ENCODE results near the gene NIPBL. TPM values are rescaled to one million over a fixed set of nuclear protein-coding genes. Genes with fewer than 3 reads are reported as not detected.
A peak's percentile ranks its signal among the peaks of the same experiment; 100 is the strongest.
"Not testable (repeated sequence)": the region's sequence is repeated elsewhere in the genome, so short reads cannot be mapped to it uniquely, and the experiment has no call there.

The NIPBL gene
- total RNA-seq, 1 experiment from 2014 or later: 11.7 TPM

DNA sequence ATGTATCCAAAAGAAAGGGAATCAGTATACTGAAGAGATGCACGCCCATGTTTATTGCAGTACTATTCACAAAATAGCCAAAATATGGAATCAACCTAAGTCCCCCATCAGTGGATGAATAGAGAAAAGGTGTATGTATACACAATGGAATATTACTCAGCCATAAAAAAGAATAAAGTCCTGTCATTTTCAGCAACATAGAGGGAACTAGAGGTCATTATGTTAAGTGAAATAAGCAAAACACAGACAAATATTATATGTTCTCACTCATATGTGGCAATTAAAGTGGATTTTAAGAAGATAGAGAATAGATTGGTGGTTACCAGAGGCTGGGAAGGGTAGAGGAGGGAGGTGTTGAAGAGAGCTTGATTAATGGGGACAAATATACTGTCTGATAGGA, 88.6 kb downstream of the NIPBL start:
- Histone ChIP-seq H3K27me3 (ENCODE audit: control insufficient read depth, insufficient read depth, low read length) (no peaks in the 10 kb centered on the region), H3K36me3 (replicated peaks; ENCODE audit: control insufficient read depth, insufficient read depth, low read length) (no peaks in the 10 kb centered on the region), H3K4me3 (ENCODE audit: insufficient read depth, low read depth, low read length) (no peak overlapping the region)
- DNase-seq: no peak

DNA sequence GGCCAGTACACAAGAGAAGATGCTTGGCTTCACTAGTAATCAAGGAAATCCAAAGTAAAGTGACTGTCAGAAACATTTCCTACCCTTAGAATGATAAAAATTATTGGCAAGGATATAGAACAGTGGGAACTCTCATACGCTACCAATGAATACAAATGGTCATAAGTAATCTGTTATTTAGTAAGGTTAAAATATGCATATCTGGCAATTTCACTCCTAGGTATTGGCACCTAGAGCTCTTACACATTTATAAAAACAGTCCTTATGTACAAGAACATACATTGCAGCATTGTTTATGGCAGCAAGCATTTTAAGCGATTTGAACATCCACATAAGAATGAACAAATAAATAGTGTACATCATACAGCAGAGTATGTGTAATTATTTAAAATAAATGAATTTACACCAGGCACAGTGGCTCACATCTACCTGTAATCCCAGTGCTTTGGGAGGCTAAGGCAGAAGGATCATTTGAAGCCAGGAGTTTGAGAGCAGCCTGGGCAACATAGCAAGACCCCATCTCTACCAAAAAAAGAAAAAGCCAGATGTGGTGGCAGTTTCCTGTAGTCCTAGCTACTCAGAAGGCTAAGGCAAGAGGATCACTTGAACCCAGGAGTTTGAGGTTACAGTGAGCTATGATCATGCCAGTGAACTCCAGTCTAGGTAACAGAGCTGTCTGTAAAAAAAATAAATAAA, 93.3 kb downstream of the NIPBL start:
- Histone ChIP-seq H3K36me3 (replicated peaks; ENCODE audit: control insufficient read depth, insufficient read depth, low read length) (no peaks in the 10 kb centered on the region; the same call in 1 of the 2 replicates), H3K4me3 (ENCODE audit: insufficient read depth, low read depth, low read length) (no peak overlapping the region), H3K27me3 (ENCODE audit: control insufficient read depth, insufficient read depth, low read length) (no peaks in the 10 kb centered on the region)
- DNase-seq: no peak

DNA sequence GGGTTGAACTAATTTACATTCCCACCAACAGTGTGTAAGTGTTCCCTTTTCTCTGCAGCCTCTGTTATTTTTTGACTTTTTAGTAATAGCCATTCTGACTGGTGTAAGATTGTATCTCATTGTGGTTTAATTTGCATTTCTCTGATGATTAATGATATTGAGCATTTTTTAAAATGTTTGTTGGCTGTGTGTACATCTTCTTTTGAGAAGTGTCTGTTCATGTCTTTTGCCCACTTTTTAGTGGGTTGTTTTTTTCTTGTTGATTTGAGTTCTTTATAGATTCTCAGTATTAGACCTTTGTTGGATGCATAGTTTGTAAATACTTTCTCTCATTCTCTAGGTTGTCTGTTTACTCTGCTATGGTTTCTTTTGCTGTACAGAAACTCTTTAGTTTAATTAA, 101.6 kb downstream of the NIPBL start:
- H3K27me3 ChIP-seq (ENCODE audit: control insufficient read depth, insufficient read depth, low read length): no peaks in the 10 kb centered on the region

DNA sequence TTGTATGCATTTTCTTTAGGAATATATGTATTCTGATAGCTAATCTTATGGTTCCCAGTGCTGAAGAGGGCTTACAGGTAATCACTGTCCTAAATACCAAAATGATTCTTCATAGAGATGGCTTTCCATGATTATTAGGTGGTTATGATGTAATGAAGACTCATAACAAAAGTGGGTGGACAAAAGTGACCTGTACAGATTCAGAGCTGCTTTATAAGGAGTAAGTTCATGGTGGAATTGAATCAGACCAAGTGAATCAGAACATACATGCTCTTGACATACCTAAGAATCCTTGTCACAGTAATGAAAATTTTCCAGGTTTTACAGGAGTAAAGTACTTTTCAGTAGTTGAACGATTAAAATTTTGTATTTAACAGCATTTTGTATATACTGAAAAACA, 105.6 kb downstream of the NIPBL start:
- DNase-seq: no peak
- no peaks in the 10 kb centered on the region; the same call in 1 of the 2 replicates for H3K36me3 ChIP-seq (replicated peaks; ENCODE audit: control insufficient read depth, insufficient read depth, low read length)
- H3K27me3 ChIP-seq (ENCODE audit: control insufficient read depth, insufficient read depth, low read length): no peaks in the 10 kb centered on the region
- no peak overlapping the region for H3K4me3 ChIP-seq (ENCODE audit: insufficient read depth, low read depth, low read length)

More for the DNA sequence above, 101.6 kb downstream of the NIPBL start:
- Histone ChIP-seq H3K36me3 (replicated peaks; ENCODE audit: control insufficient read depth, insufficient read depth, low read length) (peaks cover 3% of the 10 kb centered on the region), H3K4me3 (ENCODE audit: insufficient read depth, low read depth, low read length) (no peak overlapping the region)
- DNase-seq: no peak

DNA sequence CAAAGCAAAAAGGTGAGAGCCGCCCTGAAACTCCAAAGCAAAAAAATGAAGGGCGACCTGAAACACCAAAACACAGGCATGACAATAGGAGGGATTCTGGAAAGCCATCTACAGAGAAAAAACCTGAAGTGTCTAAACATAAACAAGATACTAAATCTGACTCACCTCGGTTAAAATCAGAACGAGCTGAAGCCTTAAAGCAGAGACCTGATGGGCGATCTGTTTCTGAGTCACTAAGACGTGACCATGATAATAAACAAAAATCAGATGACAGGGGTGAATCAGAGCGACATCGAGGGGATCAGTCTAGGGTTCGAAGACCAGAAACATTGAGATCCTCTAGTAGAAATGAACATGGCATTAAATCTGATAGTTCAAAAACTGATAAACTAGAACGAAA, 108.8 kb downstream of the NIPBL start:
- no peaks in the 10 kb centered on the region; the same call in 1 of the 2 replicates for H3K36me3 ChIP-seq (replicated peaks; ENCODE audit: control insufficient read depth, insufficient read depth, low read length)
- no peak for DNase-seq
- H3K27me3 ChIP-seq (ENCODE audit: control insufficient read depth, insufficient read depth, low read length): no peaks in the 10 kb centered on the region
- H3K4me3 ChIP-seq (ENCODE audit: insufficient read depth, low read depth, low read length): no peak overlapping the region

DNA sequence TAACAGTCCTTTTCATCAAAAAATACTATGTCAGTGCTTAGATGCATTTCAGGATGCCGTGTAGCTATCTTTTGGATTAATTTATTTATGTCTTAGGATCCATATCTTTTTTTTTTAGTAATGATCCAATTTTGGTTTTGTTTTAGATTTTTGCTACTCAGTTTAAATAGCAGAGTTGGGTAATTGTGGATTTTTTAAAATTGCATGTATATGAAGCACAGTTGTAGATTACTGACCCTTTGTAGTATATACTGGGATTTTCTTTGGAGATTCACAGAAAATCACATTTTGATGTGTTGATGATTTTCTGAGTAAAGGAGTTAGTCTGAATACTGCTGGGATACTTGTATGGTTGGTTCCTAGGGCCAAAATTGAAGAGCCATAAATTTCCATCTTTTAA, 111.8 kb downstream of the NIPBL start:
- no peak for DNase-seq
- Histone ChIP-seq H3K27me3 (ENCODE audit: control insufficient read depth, insufficient read depth, low read length) (no peaks in the 10 kb centered on the region), H3K4me3 (ENCODE audit: insufficient read depth, low read depth, low read length) (no peak overlapping the region), H3K36me3 (replicated peaks; ENCODE audit: control insufficient read depth, insufficient read depth, low read length) (no peaks in the 10 kb centered on the region; the same call in 1 of the 2 replicates)

DNA sequence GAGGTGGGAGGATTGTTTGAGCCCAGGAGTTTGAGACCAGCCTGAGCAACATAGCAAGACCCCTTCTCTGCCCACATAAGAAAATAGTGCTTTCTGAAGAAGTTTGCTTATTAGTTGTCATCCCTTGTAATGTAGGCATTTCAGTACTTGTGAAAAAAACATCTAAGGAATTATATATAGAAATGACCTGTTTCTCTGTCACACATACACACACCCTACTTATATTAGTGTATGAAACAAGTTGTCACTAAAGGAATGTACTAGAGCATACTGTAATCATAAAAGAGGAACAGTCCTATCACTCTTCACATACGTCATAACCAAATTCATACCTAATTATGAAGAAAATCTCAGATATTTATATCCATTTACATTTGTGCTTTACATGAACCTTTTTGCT, 122.0 kb downstream of the NIPBL start:
- Histone ChIP-seq H3K27me3 (ENCODE audit: control insufficient read depth, insufficient read depth, low read length) (no peaks in the 10 kb centered on the region), H3K4me3 (ENCODE audit: insufficient read depth, low read depth, low read length) (no peak overlapping the region), H3K36me3 (replicated peaks; ENCODE audit: control insufficient read depth, insufficient read depth, low read length) (peaks cover 3% of the 10 kb centered on the region)
- DNase-seq: no peak

DNA sequence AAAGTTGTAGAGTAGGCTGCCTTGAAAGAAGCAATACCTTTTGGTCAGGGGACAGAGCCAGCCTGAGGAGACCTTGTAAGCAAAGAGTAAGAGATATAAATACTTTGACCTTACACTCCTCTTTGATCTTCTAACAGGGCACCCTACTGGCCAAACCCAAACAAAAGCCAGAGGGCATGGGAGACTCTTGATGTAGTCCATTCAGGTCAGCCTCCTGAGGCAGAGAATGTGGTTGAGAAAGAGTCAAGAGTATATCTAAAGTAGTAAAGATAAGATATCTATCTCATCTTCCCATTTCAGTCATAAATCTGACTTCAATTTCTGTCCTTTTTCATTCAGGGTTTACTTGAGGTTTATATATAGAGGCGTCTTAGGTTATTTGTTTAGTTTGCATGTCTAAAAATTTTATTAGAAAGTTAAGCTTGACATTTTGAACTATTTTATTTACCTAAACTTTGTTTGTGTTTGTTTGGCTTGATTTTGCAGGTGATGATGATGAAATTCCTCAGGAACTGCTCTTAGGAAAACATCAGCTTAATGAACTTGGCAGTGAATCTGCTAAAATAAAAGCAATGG, 125.7 kb downstream of the NIPBL start:
- Histone ChIP-seq H3K36me3 (replicated peaks; ENCODE audit: control insufficient read depth, insufficient read depth, low read length) (peaks cover 5% of the 10 kb centered on the region), H3K27me3 (ENCODE audit: control insufficient read depth, insufficient read depth, low read length) (no peaks in the 10 kb centered on the region), H3K4me3 (ENCODE audit: insufficient read depth, low read depth, low read length) (no peak overlapping the region)
- peak; percentile 2 for DNase-seq

DNA sequence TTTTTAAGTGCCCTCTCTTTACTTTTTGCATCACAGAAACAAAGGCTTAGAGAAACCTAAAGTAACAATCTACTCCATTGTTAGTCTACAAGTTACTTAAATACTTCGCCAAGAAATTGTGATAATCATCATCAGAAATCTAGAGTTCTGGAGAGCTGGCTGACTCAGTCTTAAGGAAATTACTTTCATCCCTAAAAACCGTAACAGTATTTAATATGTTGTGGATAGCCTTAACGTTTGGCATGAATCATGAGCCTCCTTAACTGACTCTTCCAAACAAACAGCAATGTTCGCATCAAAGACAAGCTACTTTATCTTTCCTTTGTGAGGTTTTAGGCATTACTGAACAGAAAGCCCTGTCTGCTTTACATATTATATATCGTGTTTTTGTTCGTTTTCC, 128.7 kb downstream of the NIPBL start:
- DNase-seq: no peak
- Histone ChIP-seq H3K36me3 (replicated peaks; ENCODE audit: control insufficient read depth, insufficient read depth, low read length) (peaks cover 7% of the 10 kb centered on the region), H3K27me3 (ENCODE audit: control insufficient read depth, insufficient read depth, low read length) (no peaks in the 10 kb centered on the region), H3K4me3 (ENCODE audit: insufficient read depth, low read depth, low read length) (no peak overlapping the region)

DNA sequence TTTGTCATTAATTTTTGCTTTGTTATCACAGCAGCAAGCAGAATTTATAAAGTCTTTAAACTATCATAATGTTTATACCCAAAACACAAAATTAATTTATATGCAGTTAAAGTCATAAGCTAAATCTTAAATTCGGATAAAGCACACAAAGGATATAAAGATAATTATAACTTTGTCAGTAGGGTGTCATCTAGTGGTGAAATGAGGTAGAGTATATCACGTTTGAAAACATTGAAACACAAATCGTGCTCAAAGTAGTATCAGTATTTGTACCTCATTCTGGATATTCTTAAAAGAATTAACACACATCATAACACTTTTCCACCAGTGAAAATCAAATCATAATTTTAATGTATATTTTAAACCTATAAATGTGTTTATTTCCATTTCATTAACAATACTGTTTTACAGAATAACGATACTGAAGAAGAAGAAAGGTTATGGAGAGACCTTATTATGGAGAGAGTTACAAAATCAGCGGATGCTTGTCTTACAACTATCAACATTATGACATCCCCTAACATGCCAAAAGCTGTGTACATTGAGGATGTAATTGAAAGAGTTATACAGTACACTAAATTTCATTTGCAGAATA, 129.5 kb downstream of the NIPBL start:
- Histone ChIP-seq H3K4me3 (ENCODE audit: insufficient read depth, low read depth, low read length) (no peak overlapping the region), H3K27me3 (ENCODE audit: control insufficient read depth, insufficient read depth, low read length) (no peaks in the 10 kb centered on the region), H3K36me3 (replicated peaks; ENCODE audit: control insufficient read depth, insufficient read depth, low read length) (peaks cover 7% of the 10 kb centered on the region)
- DNase-seq: peak; percentile 5

DNA sequence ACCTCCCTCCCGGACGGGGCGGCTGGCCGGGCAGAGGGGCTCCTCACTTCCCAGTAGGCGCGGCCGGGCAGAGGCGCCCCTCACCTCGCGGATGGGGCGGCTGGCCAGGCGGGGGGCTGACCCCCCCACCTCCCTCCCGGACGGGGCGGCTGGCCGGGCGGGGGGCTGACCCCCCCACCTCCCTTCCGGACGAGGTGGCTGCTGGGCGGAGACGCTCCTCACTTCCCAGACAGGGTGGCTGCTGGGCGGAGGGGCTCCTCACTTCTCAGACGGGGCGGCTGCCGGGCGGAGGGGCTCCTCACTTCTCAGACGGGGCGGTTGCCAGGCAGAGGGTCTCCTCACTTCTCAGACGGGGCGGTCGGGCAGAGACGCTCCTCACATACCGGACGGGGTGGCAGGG, 136.6 kb downstream of the NIPBL start:
- H3K36me3 ChIP-seq (replicated peaks; ENCODE audit: control insufficient read depth, insufficient read depth, low read length); DNase-seq; H3K4me3 ChIP-seq (ENCODE audit: insufficient read depth, low read depth, low read length); H3K27me3 ChIP-seq (ENCODE audit: control insufficient read depth, insufficient read depth, low read length): not testable (repeated sequence)

DNA sequence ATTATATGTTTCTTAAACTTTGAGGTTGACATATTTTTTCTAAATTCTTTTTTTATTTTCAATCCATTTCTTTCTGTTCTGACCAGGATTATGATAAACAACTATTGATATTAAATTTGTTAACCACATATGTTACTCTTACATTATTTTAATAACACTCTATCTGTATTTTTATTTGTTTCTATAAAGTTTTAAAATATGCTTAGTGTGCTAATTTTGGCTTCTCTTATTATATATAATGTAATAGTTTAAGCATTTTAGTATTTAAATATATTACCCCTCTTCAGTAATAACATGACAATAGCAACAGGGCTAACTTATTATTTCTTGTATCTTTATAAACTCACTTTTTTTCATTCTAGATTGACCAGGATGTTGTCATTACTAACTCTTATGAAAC, 137.8 kb downstream of the NIPBL start:
- H3K27me3 ChIP-seq (ENCODE audit: control insufficient read depth, insufficient read depth, low read length): no peaks in the 10 kb centered on the region
- H3K4me3 ChIP-seq (ENCODE audit: insufficient read depth, low read depth, low read length): no peak overlapping the region
- DNase-seq: no peak
- H3K36me3 ChIP-seq (replicated peaks; ENCODE audit: control insufficient read depth, insufficient read depth, low read length): no peaks in the 10 kb centered on the region; the same call in 1 of the 2 replicates

DNA sequence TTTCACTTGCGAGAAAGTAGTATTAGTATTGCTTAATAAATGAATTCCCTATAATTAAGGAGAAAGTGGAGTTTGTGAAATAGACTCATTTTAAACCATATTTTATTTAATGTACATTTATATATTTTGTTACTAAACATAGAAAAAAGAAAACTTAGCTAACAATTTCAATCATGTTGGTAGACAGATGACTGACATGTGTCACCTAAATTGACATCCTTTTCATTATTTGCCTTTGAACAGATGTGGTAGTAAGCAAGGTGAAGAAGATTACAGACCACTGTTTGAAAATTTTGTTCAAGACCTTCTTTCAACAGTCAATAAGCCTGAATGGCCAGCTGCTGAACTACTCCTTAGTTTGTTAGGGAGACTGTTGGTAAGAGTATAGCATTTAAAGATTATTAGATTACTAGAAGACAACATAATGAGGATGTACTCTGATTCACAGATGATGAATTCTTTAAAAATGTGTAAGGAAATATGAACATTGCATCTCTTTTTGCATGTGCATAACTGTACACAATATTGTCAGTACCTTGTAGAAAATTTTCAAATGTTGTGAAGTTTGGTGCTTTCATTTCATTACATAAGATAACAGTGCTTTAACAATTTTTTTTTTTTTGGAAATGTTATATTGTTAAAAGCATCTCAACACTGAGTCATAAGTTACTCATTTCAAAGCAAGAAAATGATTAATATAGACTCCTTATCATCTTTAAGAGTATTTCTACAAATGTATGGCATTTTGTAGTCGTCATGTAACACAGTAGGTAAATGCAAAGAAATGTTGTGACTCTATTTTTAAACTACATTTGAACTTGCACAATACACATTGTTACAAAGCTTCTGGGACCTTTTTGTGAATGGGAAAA, 139.5 kb downstream of the NIPBL start:
- Histone ChIP-seq H3K4me3 (ENCODE audit: insufficient read depth, low read depth, low read length) (no peak overlapping the region), H3K27me3 (ENCODE audit: control insufficient read depth, insufficient read depth, low read length) (no peaks in the 10 kb centered on the region), H3K36me3 (replicated peaks; ENCODE audit: control insufficient read depth, insufficient read depth, low read length) (no peaks in the 10 kb centered on the region; the same call in 1 of the 2 replicates)
- DNase-seq: no peak

DNA sequence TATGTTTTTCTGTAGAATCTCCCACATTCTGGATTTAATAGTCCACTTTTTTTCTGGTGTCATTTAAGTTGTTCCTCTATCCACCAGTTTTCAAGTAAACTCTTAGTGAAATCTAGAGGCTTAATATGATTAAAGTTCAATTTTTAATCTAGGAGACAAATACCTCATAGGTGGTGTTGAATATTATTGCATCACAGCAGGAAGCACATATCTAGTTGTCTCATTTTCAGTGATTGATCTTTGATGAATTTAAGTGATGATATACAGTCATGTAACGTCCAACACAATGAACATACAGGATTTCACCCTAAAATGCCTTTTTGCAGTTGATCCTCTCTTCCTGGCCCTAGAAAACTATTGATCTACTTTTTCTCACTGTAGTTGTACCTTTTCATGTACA, 152.3 kb downstream of the NIPBL start:
- H3K27me3 ChIP-seq (ENCODE audit: control insufficient read depth, insufficient read depth, low read length): no peaks in the 10 kb centered on the region
- H3K36me3 ChIP-seq (replicated peaks; ENCODE audit: control insufficient read depth, insufficient read depth, low read length): no peaks in the 10 kb centered on the region; the same call in 1 of the 2 replicates
- DNase-seq: no peak
- no peak overlapping the region for H3K4me3 ChIP-seq (ENCODE audit: insufficient read depth, low read depth, low read length)
